GM19455 (cell line): ENCODE data around the gene UQCC5.

Experiments used
- ATAC-seq: cut with Tn5 transposase; IDR thresholded peaks from one replicate; pipeline ENCODE4 v1.9.1; 2021; ENCODE audit not compliant: unreplicated experiment

The UQCC5 gene

DNA sequence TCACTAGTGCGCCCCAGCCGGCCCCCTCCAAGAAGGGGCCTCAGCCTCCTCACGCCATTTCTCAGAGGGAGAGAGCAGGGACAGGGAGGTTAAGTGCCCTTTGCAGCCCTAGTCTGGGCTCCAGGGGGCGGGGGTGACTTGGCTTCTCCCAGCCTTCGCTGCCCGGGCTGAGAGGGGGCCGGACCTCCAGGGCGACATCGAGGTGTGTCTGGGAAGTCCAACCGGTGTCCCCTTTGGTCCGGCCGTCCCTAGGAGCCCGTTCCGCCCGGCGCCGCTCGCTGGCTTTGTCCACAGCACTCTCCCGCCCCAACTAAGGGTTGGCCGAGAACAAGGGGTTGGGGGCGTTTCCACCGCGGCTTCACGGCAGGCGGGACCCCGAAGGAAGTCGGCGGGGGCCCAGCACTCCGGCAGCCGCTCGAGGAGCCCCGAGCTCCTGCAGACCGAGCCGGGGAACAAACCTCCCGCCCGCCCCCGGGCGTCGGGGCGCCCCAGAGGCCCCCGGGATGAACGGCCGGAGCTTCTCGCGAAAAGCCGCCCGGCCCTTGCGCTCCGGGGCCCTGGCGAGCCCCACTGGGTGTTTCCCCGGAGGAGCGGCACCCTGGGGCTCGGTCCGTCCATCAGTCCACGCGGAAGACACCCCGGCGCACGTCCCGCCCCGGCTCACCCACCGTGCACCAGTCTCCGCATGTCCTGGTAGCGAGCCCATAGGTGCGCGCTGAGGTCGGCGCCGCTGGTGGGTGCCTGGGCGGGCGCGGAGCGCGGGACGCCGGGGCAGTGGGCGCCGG, 3.4 kb upstream of the UQCC5 start:
- peak; percentile 6 for ATAC-seq

DNA sequence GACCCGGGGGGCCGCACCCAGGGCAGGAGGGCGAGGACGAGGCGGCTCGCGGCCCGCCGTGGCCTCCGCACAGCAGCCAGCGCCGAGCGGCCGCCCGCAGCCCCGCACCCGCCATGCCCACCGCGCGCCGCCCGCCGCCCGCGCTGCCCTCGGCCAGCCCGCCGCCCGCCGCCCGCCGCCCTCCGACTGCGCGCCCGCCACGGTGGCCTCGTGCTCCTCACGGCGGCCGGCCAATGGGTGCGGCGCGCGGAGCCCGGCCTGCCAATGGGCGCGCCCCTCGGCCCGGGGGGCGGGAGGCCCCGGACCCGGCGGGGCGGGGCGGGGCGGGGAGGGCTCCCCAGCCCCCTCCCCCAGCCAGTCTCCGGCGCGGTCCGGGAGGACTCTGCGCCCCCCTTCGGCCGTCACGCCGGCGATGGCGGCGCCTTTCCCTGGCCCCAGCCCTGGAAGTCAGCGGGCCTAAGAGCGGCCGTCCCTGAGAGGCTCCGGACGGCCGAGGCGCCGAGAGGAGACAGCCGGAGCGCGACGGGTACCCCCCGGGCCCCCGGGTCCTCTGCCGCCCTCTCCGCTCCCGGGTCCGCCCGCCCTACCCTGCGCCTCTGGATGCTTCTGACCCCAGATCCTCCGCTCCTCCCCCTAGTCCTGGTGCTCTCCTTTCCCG, 2.7 kb upstream of the UQCC5 start, which contains the start of gene NT5DC2:
TSS of gene NT5DC2 (minus strand) at position 235 of the 658 bp plus-strand sequence. CDS start at position 115, 120 bp downstream.
- ATAC-seq: peak; percentile 34

DNA sequence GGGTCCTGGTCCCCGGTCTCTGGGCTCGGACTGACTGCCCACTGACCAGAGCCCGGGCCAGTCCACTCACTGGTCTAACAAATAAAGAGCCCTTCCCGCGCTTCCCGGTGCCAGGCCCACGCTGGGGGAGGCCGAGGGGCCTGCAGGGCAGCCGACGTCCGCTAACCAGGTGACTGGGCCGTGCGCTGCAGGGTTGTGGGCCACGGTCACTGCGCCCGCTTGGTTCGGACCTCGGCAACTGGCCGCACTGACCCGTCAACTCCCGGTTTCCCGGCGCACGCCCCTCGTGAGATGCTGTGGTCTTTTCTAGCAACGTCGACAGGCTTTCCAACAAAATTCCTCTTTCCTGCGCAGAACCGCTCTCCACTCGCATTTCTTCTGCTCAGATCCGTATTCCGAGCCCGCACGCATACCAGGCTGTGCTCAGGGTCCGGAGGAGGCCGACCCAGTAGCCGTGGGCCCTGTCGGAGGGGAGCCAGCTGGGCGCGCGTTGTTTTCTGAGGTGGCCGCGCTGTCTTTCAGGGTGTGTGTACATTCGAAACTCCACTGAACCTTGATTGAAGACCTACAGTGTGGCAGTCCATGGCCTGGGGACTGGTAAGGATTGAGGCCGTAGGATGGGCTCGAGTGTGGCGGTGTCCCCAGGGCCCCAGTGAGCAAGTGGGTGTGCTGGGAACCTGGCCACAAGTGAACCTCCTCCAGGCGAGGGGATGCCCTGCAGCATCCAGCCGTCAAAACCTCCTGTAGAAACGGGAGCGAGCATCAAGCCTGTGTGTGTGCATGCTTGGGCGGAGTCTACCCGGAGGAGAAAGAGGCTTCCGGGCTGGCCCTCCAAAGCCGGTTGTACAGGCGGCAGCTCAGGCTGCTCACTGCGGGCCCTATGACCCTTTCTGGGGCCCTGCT, 1.9 kb upstream of the UQCC5 start:
- no peak for ATAC-seq

DNA sequence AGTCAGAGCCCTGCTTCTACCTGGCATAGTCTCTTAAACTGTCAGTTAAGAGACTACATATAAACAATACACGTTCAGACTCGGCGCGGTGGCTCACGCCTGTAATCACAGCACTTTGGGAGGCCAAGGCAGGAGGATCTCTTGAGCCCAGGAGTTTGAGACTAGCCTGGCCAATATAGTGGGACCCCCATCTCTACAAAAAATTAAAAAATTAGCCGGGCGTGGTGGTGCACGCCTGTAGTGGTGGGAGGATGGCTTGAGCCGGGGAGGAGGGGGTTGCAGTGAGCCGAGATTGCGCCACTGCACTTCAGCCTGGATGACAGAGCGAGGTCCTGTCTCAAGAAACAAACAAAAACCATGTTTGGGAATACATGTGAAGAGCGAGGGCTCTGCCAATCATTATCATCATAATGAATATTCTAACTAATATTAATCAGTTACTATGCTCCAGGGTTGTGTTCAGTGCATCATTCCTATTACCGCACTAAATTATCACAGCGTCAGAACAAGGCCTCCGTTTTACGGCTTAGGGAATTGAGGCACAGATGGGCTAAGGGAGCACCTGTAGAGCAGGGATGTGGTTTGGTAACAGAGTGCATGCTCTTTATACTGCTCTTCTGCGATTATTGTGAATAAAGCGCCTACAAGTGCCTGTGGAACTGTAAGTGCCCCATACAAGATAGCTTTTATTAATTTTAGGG, 844 bp upstream of the UQCC5 start:
- ATAC-seq: no peak

DNA sequence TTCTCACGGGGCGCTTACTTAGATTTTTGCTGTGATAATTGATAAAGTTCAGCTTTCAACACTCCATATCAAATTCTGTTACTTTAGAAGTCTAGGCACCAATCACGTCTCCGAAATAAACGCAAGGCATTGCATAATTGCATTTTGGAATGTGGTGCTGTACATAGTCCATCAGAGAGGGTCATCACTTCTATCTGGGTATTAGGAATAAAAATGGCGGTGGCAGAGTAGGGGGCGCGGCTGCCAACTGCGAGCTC, 365 bp upstream of the UQCC5 start:
- no peak for ATAC-seq

DNA sequence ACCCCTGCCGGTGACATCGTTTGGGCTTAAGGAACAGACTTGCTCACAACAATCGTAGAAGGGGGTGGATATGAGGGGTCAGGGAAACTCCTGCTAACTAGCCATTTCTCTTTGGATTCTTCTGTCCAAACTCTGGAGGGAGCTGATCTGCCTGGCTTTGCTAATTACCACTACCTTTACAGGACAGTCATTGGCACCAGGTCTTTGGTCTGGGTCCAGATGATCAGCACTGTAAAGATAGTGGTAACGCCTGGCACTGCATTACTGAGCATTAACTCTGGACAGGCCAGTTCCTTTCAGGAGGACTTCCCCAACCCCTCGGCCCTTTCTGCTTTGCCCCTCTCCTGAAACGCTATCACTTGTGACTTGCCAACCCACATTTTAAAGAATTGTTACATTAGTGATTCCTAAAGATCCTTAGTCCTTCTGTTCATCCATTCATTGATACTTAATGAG, 788 bp downstream of the UQCC5 start:
- no peak for ATAC-seq

DNA sequence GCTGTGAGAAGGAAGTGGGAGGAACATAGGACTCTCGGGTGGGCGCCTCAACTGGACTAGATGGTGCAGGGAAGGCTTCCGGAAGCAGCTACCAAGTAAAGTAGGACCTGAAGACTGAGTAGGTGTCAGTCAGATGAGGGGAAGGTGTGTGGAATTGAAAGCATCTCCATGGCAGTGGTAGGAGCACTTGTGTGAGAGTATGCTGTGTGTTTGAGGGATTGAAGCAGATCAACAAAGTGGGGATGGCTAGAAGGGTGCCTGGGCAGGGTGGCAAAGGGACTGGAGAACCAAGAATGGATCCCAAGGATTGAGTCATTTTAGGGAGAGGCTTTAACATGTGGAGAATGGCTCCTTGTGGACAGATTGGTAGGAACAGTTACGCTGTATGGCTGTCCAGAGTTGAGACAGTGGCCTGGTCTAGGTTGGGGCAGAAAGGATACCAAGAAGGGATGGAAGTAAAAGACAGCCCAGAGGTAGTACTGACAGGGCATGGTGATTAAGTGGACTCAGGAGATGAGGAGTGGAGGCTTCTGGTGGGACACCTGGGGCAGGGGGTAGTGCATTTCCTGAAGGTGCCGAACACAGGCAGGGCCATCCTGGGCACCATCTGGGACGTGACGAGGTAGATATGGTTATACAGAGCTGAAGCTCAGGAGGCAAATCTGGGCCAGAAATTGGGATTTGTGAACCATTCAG, 1.5 kb downstream of the UQCC5 start:
- no peak for ATAC-seq

DNA sequence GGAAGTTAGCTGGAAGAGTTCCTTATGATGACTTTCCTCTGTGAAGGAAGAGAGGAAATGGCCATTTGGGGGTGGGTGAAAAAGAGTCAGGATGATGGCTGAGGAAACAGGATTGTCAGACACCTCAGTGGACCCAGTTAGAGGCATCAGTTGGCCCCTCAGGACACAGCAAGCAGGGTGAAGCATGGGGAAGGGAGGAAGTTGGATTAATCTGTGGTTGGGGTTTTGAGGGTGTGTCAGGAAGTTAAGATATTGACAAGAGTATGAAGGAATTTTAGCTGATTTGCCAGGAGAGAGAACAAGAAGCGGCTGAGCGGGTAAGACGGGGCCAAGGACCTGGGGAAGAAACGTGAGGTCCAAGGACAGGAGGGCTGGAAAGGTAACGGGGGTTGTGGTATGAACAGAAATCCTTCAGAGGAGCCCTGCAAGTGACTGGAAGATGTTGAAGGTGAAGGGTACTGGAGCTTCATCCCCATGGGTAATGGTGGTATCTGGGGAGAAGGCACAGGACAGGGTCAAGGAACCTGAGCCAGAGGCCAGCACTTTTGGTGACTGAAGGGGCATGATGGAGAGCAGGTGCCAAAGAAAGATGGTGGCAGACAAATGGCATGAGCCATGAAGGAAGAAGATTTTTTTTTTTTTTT, 2.7 kb downstream of the UQCC5 start:
- no peak for ATAC-seq

DNA sequence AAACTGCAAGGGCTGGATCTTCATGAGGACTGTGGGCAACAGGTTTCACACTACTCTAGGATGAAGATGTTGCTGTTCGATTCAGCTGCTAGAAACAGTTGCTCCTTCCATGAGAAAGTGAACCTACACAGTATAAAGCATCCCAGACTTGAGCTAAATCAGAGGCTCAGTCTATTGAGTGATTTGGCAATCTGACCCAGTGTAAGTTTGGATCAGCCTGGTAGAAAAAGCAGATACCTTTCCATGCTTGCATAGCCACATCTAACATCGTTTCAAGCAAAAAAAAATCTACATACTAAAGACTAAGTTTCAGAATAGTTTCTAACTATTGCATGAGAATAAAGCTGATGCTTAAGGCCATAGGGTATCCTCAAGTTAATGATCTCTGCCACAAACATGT, 4.6 kb downstream of the UQCC5 start:
- ATAC-seq: no peak

DNA sequence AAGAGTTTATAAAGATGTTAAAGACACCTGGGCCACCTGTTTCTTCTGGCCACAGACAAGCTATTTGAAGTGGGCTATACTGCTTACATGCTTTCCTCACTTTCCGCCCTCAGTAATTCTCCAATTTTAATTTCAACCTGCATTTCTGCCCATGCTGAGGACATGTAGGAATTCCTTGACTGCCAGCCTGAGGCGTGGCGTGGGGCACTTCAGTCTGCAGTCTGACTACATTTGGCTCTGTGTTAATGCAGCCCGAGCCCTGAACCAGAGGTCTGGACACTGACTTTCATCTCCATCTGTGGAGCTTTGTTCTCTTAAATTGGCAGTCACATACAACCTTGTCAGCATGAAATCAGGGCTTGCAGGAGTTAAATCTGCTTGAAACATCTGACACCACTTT, 8.5 kb downstream of the UQCC5 start:
- ATAC-seq: no peak

DNA sequence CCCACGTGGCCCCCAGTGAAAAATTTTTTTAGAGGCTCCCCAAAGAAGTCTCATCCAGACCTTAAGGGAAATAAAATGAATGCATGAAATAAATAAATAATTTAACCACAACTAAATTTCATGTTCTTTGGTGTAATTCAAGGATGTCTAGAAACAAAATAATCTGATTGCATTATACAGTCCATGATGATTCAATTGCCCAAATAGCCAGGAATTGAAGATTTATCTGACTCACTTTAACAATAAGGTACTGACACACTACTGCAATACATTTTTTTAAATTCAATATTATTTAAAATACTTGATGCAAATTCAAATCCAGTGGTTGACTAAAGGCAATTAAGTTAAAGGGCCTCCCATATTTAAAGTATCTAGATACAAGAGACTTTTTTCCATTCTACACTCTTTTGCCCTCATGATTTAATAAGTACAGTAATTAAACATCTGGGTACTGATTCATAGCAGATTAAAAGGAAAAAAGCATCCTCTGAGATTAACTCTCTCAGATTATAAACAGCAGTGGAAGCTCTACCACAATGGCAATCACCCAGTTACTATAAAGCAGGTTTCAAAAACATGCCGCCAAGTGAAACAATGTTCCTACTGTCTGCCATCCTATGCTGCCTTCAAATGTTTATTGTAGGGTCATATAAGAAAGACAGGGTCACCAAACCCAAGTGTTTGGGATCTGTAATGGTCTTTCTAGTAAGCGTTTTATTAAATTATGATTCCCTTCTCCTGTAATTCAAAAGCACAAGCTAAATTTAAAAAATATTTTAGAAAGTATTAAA, 9.9 kb downstream of the UQCC5 start:
- ATAC-seq: no peak

DNA sequence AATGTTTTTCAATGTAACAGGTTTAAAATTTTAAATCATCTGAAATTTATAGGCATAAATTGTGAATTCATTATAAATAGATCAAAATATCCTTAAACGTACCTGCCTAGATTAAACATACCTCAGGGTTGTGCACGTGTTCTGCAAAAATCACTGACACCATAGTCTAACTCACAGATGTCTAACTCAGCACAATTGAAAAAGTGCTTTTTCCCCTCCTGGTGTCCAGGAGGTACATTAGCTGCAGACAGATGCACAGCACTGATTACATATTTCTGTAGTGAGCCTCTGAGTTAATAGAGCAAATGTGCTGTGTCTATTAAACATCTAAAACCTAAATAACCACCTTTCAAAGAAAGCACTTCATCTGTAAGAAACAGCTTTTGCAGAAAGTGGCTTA, 10.7 kb downstream of the UQCC5 start:
- no peak for ATAC-seq

DNA sequence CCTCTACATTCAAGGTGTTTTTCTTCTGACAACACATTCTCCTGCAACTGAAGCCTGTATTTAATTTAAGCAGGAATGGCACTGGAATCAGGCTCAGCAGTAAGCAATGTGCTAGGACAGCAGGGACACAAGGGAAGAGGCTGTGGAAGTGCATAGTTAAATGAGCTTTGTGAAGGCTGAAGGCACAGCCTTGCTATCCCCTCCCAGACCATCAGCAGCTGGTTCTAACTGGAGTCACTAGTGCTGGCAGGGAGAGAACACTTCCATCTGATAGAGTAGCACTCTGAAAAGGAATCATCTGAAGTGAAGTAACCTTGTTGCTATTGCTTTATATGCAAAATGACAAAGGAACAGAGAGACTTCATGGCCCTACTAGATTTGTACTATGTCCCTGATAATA, 14.7 kb downstream of the UQCC5 start:
- no peak for ATAC-seq

DNA sequence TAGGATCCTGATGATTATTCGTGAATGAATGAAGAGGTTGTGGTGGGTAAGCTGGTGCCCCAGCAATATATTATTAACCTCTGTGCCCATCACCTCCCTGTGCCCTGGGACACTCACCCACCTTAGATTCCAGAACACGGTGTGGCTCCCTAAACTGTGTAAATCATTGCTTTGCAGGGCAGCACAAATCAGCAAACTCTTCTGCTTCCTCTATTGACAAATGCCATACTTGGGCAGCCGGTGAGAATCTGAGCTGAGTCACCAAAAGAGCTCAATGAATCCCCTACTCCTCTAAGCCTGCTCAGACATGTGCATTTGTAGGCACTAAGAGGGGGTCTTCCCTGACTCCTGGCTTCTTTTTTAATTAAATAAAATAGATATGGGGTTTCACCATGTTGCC, 15.7 kb downstream of the UQCC5 start:
- ATAC-seq: no peak

DNA sequence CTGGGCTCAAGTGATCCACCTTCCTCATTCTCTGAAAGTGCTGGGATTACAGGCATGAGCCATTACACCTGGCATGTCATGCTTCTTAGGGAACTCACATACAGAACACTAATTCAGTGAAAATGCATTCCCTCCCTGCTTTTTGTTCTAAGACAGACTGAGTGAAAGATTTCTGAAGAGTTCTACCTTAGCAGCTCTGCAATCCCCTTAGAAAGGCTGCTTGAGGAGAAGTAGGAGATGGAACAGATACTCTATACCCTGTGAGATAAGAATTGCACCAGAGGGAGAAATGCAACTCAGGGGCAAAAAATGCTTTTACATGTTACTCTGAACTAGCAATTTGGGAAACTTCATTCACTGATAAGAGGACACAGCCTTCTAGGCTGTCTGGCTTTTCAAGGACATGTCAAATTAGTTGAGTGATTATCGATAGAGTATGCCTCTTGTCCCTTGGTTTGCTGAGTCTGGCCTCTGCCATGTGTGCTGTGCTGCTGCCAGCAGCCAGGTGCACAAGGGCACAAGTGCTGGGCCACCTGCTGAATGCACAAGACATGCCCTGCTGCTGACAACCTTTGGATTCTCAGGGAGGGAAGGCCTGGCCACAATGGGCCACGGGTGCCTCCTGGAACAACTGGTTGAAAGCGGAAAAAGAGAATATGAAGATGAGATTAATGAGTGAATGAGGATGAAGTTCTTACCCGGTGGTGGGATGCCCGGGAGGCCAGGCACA, 17.8 kb downstream of the UQCC5 start:
- no peak for ATAC-seq

DNA sequence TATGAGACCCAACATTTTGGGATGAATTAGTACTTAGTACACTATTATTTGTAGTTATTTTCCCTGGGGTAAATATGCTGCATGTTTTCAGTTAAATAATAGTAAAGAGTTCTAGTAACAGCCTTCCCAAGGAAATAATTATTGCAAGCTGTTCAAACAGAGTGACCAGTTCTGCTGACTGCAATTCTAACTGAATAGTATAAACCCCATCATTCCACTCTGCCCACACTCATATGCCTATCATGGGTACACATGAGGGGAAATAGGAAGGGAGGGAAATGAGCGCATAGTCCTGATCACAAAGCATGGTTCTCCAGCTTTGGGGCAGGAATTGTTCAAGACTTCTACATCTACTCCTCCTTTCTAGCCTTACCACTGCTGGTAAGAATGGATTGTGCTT, 18.7 kb downstream of the UQCC5 start:
- no peak for ATAC-seq

DNA sequence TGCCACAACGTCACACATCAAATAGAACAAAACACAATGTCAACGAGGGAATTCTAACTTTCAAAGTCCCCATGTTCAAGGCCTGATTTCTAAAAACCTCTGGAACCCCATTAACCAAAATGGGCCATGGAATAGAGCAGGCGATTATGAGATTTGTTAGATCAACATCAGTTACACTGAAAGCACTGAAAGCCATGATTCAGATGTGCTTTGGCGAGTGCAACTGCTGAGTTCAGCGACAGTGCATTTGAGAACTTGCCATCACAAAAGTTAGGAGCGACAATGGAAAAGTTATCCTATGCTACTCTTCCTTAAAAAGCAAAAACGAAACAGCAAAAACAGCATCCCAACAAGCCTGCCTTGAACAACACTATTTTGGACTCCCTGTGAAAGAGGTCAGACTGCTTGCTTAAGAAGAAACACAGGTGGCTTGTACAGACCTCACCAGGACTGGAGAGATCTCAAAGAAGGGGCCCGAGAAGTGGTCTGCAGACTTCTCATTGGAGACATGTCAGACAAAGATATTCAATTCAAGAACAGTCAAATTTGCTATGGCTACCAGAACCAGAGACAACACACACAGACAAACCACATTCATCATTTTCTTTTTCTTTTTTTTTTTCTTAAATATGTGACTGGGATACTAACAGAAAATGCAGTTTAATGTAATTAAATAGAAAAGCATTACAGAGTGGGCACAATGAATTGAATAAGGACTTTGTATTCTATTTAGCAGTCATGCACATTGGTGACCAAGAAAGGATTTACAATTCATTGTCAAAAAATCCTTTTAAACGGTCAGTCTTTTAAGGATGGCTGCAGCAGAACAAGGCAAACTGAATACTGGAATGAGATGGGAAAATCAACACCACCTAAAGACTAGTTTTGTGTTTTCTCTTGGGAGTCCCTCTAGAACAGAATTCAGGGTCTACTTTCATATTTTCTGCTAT, 20.9 kb downstream of the UQCC5 start:
- no peak for ATAC-seq

DNA sequence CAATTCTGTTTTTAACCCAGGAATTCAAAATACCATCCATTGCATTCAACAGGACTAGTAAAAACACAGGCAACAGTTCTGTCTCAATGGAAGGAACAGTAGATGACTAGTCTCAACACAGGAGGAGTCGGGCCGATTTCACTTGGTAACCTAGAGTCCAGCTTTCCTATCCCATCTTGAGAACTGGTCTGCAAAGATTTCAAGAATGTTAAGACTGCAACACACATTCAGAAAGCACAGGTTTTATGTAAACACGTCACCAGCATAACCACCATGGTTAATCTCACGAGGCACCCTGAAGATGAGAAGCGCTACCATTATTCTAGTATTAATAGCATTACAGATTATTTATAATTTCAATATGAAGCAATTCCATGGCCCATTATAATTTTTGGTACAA, 22.0 kb downstream of the UQCC5 start:
- no peak for ATAC-seq
